Neural crest cell (in vitro differentiated cells): Measurements from ENCODE around the gene SPHK2. TPM values are rescaled to one million over a fixed set of nuclear protein-coding genes. Genes with fewer than 3 reads are reported as not detected.

Source experiments
- DNase-seq: peaks from one replicate; pipeline ENCODE4 v3.0.0; 2021; ENCODE audit warnings: low read depth, mixed read lengths, low spot score
- H3K27ac Mint-ChIP-seq: one replicate; pipeline ENCODE4 v1.8.0; 2021; ENCODE audit warnings: mild to moderate bottlenecking, mixed read lengths; ENCODE audit not compliant: unreplicated experiment
- H3K27me3 Mint-ChIP-seq: 2 replicates; pipeline ENCODE4 v1.8.0; 2021; ENCODE audit warnings: low read depth, mild to moderate bottlenecking, mixed read lengths
- H3K36me3 Mint-ChIP-seq: 2 replicates; pipeline ENCODE4 v1.8.0; 2021; ENCODE audit warnings: low read depth, mild to moderate bottlenecking, mixed read lengths
- H3K4me1 Mint-ChIP-seq: 2 replicates; pipeline ENCODE4 v1.8.0; 2021; ENCODE audit warnings: mixed read lengths
- H3K4me3 Mint-ChIP-seq: one replicate; pipeline ENCODE4 v1.8.0; 2021; ENCODE audit warnings: mild to moderate bottlenecking, mixed read lengths
- H3K9me3 Mint-ChIP-seq: 2 replicates; pipeline ENCODE4 v1.8.0; 2021; ENCODE audit warnings: mixed read lengths
- CTCF ChIP-seq: fragments of 200-600 bp; sonication (generic); conservative IDR thresholded peaks from 2 replicates; pipeline ENCODE4 v1.5.0; 2021; ENCODE audit warnings: antibody characterized with exemption, mild to moderate bottlenecking
- total RNA-seq: library from RNA; stranded (reverse); gene quantifications from 2 replicates; pipeline ENCODE4 v1.2.1, GENCODE V29; 2021

Gene SPHK2
- total RNA-seq, 1 donor from 2014 or later, result 50.3 TPM

- TF ChIP-seq CTCF, result no peak
- peaks cover 14% of the 10 kb centered on the region for H3K27me3 Mint-ChIP-seq
- peak overlapping the region; percentile 50 for H3K27ac Mint-ChIP-seq
- no peak for DNase-seq
- no peaks in the 10 kb centered on the region for H3K9me3 Mint-ChIP-seq
- H3K36me3 Mint-ChIP-seq, result peaks cover 25% of the 10 kb centered on the region
- H3K4me3 Mint-ChIP-seq, result peak overlapping the region; percentile 96
- peaks cover 56% of the 10 kb centered on the region for H3K4me1 Mint-ChIP-seq
Observed at GRCh38 chr19:48616491-48617056, 2.7 kb upstream of the SPHK2 start.

- no peak for TF ChIP-seq CTCF
- peak overlapping the region; percentile 19 for H3K27ac Mint-ChIP-seq
- no peak for DNase-seq
Observed at GRCh38 chr19:48617146-48617937, 2.0 kb upstream of the SPHK2 start.

GRCh38 chr19:48618278-48618915 is 909 bp upstream of the SPHK2 start:
- Mint-ChIP-seq H3K9me3 (no peaks in the 10 kb centered on the region), H3K4me1 (peaks cover 66% of the 10 kb centered on the region), H3K27me3 (peaks cover 10% of the 10 kb centered on the region), H3K36me3 (peaks cover 26% of the 10 kb centered on the region), H3K4me3 (peak overlapping the region; percentile 96), H3K27ac (peak overlapping the region; percentile 100)
- TF ChIP-seq CTCF, result no peak
- DNase-seq, result no peak

More at GRCh38 chr19:48617146-48617937, 2.0 kb upstream of the SPHK2 start:
- Mint-ChIP-seq H3K4me1 (peaks cover 60% of the 10 kb centered on the region), H3K4me3 (peak overlapping the region; percentile 96), H3K36me3 (peaks cover 26% of the 10 kb centered on the region), H3K9me3 (no peaks in the 10 kb centered on the region), H3K27me3 (peaks cover 10% of the 10 kb centered on the region)

- Mint-ChIP-seq H3K4me1 (peaks cover 67% of the 10 kb centered on the region), H3K9me3 (no peaks in the 10 kb centered on the region), H3K27me3 (peaks cover 5% of the 10 kb centered on the region), H3K36me3 (peaks cover 20% of the 10 kb centered on the region), H3K4me3 (peak overlapping the region; percentile 96), H3K27ac (peak overlapping the region; percentile 100)
- no peak for DNase-seq
- no peak for TF ChIP-seq CTCF
Observed at GRCh38 chr19:48619692-48620585, 633 bp downstream of the SPHK2 start.

- no peak for TF ChIP-seq CTCF
- Mint-ChIP-seq H3K9me3 (no peaks in the 10 kb centered on the region), H3K4me3 (peak overlapping the region; percentile 87), H3K27me3 (peaks cover 3% of the 10 kb centered on the region), H3K36me3 (peaks cover 9% of the 10 kb centered on the region), H3K27ac (peak overlapping the region; percentile 96), H3K4me1 (peaks cover 48% of the 10 kb centered on the region)
- no peak for DNase-seq
Observed at GRCh38 chr19:48623556-48624066, 4.3 kb downstream of the SPHK2 start.
